IPS DF 4.7 (cell line): ENCODE results near the gene JSRP1.

Experiments
- DNase-seq: peaks from one replicate; pipeline ENCODE4 v3.0.0-alpha.2; 2013; ENCODE audit warnings: low spot score; ENCODE audit errors: extremely low read depth

The JSRP1 gene

DNA sequence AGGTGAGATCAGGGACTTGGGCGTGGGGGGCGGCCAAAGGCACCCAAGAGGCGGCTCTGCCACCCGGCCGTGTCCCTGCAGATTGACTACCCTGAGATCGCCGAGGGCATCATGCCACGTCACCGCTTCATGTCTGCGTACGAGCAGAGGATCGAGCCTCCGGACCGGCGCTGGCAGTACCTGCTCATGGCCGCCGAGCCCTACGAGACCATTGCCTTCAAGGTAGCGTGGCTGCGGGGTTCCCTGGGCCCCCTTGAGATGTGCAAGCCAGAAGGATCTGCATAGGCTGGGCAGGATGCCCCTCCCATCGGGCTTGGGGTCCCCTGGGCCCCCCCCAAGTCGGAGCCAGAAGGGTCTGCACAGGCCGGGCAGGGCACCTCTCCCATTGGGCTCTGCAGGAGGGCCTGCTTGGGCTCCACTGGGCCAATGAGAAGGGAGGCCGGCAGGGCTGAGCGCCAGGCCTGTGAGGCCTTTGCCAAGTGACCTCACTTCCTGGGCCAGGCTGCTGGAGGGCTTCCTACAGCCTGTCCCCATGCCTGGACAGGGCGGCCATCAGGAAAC lies 9.3 kb downstream of the JSRP1 start:
- no peak for DNase-seq

- no peak for DNase-seq
These were observed 10.1 kb downstream of the JSRP1 start for GRCh38 chr19:2246014-2246620.

GRCh38 chr19:2245273-2245672 lies 10.9 kb downstream of the JSRP1 start:
- DNase-seq: no peak

DNA sequence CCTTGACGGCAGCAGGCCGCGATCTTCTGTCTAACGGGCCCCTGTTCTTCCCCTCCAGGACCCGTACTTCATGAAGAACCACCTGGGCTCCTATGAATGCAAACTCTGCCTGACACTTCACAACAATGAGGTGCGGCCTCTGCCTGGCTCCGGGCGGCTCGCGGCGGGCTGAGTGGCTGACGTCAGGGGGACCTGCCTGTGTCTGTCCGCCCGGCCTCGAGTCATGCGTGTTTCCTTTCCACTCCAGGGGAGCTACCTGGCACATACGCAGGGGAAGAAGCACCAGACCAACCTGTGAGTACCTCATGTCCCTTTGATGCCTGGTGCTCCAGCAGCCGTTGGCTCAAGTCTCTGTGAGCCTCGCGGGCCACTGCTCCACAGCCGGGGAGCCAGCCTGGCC lies 11.7 kb downstream of the JSRP1 start:
- DNase-seq: no peak

DNA sequence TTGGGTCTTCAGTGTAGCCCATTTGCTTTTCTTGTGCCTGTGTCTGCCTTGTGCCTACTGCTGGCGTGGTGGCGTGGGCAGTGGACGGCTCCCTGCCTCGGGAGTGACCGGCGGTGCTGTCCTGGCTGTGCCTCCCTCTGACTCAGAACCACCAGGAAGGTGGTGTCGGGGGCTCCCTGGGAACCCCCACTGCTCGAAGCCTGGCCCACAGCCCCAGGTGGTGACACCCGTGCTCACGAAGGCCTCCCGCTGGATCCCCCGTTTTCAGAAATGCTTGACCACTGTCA lies 12.1 kb downstream of the JSRP1 start:
- no peak for DNase-seq

DNA sequence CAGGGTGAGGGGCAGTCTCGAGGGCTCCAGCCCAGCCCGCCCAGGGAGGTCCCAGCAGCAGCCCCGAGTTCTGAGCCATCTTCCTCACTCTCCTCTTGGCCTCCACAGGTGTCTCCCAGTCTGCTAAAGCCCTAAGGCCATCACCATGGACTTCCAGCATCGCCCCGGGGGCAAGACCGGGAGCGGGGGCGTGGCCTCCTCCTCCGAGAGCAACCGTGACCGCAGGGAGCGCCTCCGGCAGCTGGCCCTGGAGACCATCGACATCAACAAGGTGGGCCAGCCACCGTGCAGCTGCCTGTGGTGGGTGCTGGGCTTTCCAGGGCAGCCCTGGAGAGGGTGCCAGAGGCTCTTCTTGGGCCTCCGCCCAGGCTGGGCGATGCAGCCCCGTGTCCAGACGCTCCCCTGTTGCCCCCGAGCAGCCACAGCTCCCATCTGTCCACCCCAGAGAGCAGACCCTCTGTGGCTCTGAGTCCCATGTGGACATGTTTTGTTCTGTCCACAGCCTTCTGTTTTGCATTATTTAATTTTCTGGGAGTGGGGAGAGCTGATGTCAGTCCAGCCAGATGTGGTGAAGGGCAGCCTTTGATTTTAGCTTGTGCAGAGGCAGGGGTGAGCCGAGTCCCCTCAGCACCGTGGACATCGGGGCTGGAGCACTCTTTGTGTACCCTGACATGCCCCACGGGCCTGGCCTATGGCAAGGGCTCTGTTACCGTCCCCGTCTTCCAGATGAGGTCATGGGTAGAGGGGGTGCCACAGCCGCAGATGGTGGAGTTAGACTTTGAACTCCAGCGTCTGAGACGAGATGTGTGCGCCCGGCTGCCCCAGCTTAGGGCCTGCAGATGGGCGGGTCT lies 12.7 kb downstream of the JSRP1 start:
- DNase-seq: no peak

GRCh38 chr19:2242816-2243215 lies 13.4 kb downstream of the JSRP1 start:
- no peak for DNase-seq

DNA sequence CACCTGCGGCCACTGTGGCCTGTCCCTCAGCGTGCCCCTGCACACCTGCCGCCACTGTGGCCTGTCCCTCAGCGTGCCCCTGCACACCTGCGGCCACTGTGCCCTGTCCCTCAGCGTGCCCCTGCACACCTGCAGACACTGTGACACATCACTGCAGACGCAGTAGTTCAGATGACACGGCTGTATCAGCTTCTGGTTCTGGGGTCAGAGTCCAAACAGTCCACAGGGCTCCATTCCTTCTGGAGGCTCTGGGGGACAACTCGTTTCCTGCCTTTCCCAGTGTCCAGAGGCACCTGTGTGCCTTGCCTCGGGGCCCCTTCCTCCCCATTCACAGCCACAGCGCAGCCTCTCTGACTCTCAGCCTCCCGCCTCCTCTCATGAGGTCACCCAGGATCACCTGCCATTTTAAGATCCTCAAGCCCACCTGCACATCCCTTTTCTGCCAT lies 14.1 kb downstream of the JSRP1 start:
- no peak for DNase-seq

- DNase-seq: no peak
These were observed 15.1 kb downstream of the JSRP1 start for GRCh38 chr19:2240881-2241760.

DNA sequence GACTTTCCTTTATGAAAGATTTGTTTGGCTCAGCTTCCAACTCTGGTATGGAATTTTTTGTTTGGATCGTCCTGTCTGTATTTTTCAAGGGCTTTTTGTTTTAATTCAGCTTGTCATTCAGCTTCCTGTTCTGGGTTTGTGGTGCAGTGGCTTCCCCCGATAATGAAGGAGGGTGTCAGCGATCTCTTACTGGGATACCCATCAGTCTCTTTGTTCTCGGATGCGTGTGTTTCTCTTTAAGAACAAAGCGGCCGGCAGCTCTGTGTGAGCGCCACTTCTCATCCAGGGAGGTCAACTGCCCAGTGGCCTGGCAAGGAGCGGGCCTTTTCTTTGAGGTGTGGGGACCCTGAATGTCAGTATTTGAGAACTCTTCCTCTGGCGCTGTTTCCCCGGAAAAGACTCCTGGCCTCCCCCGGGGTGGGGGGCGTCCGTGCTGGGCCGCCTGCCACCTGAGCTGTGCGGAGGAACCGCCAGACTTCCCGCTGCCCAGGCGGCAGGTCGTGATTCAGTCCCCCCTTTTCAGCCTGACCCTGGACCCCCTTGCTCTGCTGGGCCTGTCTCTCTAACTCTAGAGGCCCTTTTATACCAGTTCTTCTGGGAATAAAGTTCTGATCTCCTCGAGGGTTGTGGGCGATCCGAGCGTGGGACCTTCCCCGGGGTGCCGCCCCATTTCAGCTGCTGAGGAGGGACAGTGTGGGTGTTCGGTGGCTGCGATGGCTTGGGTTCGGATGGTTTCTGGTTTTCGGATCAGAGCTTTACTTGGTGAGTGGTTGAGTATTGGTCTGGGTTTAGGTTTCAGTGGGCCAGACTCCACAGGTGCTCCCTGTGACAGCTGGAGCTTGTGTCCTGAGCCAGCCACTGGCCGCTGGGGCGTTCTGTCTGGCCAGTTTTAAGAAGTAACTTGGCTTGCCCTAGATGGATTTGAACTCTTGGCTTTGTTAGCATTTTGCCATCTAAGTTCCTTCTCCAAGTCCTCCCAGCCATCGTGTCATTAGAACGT lies 16.1 kb downstream of the JSRP1 start:
- DNase-seq: no peak

DNA sequence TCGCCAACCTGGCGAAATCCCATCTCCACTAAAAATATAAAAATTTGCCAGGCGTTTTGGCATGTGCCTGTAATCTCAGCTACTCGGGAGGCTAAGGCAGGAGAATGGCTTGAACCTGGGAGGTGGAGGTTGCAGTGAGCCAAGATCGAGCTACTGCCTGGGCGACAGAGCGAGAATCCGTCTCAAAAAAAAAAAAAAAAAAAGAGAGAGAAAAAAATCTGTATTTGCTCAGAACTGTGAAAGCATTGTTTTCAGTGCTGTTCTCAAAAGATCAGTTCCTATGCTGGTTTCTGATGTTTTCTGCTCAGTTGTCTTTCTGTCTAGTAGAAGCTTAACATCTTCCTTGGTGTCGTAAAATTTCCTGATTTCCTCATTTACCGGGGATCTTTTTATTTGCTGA lies 17.0 kb downstream of the JSRP1 start:
- DNase-seq: no peak

GRCh38 chr19:2237869-2238153 lies 18.4 kb downstream of the JSRP1 start:
- no peak for DNase-seq

DNA sequence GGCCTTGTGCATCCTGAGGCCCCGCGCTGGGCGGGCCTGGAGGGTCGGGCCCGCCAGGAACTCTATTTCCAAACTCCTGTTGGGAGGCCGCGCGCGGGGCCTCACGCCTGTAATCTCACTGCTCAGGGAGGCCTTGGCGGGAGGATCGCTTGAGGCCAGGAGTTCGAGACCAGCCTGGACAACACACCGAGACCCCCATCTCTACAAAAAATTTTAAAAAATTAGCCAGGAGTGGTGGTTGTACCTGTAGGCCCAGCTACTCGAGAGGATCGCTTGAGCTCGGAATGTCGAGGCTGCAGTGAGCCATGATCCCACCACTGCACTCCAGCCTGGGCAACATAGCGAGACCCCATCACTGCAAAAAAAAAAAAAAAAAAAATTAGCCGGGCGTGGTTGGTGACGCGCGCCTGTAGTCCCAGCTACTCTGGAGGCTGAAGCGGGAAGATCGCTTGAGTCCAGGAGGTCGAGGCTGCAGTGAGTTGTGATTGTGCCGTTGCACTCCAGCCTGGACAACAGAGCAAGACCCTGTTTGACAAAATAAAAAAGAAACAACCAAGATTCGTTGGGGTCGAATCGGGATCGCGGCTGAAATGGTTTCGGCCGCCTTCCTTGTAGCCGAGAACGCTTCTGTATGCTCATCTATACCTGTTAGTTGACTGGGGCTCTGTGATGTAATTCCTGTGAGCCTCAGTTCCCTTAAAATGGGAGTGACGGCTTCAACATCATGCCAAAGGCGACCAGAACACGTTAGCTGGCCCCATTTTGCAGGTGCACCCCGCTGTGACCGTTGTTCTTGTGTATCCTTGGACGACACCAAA lies 19.0 kb downstream of the JSRP1 start:
- no peak for DNase-seq

DNA sequence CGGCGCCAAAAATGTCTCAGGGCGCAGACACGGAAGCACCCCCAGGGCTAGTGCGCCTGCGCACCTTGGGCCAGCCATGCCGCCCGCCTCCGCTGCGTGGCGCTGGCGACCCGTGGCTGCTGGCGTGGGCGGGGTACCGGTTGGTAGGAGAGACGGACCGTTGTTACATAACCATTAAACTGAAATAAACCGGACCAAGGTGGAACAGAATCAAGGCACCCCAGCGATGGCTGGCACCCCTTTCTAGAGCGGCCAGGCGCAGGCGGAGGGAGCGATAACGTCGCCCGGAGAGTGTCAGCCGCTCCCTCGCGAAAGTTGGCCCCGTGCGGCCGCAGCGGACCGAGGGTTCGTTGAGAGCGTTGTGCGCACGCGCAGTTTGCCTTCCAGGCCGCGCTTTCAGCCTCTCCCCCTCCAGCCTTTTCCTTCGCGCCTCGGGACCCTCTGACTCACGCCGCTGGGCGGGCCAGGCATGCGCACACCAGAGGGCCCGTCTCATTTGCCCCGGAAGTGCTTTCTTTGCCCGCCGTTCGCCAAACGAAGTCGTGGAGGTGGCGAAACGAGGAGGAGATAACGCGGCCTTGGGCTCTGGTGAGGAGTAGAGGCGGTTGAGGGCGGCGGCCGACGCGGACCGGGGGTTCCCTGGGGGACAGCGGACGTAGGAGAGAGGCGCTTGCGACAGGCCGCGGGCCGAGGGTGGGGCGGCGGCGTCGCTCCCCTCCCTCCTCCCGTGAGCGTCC lies 19.7 kb downstream of the JSRP1 start, which contains the start of the genes PLEKHJ1 and SF3A2:
PLEKHJ1 (minus strand) TSS at position 16 of the 737 bp plus-strand sequence. CDS start 81 bp downstream, outside the sequence.
SF3A2 (plus strand) TSS at position 511 of the 737 bp plus-strand sequence. CDS start 6,595 bp downstream, outside the sequence.
- peak; percentile 86 for DNase-seq

- no peak for DNase-seq
These were observed 20.2 kb downstream of the JSRP1 start for GRCh38 chr19:2236064-2236313.

- no peak for DNase-seq
These were observed 20.7 kb downstream of the JSRP1 start for GRCh38 chr19:2235381-2236063.

DNA sequence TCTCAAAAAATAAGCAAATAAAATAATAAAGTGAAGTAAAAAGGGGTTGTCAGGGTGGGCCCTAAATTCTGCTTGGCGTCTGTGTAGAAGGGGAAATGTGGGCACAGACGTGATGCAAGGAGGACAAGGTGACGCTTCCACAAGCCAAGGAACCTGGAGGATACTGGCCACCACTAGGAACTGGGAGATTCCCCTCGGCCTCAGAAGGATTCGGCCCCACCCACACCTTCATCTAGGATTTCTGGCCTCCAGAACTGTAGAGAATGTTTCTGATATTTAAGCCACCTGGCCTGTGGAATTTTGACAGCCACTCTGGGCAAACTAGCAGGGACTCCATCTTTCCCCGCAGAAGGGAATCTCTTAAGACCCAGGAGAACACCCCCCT lies 21.2 kb downstream of the JSRP1 start:
- DNase-seq: no peak

- DNase-seq: no peak
These were observed 22.5 kb downstream of the JSRP1 start for GRCh38 chr19:2233601-2234280.
